HG03064 (cell line): ENCODE data around the gene GATA5.

Experiments
- ATAC-seq: cut with Tn5 transposase; IDR thresholded peaks from one replicate; pipeline ENCODE4 v1.9.1; 2021; ENCODE audit warnings: low read depth; ENCODE audit not compliant: unreplicated experiment

The GATA5 gene

GRCh38 chr20:62458275-62459251 is 17.2 kb downstream of the GATA5 start:
- ATAC-seq, result no peak

DNA sequence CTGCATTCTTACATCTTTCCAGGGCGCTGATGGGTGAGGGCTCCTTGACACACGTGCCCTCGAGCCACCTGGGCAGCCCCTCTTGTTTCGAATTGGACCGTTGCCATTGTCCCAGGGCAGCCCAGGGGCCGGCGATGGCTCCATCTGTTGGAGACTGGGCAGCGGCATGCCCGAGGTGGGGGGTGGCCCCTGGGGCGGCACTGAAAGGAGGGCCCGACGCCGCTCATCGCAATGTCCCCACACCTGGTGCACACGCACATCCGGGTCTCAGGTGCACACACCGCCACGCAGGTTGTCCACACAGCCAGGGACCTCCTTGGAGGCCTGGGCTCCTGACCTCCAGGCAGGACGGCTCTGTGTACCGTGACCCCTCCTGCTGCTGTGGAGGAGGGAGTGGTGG is 18.0 kb downstream of the GATA5 start:
- no peak for ATAC-seq

DNA sequence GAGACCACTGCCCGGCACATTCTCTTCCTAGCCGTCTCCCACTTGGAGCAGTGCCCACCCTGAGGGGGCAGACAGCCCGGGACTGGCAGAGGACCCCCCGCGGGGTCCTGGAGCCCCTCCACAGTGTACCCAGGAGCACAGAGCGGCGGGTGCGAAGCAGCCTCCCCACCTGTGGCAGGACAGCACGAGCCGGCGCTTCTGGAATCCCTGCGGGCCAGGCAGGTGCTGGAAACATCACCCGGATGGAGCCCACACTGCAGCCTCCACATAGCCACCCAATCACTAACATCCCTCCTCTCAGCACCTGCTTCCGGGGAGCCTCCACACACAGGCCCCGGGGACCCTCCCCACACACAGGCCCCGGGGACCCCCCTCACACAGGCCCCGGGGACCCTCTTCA is 18.7 kb downstream of the GATA5 start:
- ATAC-seq, result no peak

DNA sequence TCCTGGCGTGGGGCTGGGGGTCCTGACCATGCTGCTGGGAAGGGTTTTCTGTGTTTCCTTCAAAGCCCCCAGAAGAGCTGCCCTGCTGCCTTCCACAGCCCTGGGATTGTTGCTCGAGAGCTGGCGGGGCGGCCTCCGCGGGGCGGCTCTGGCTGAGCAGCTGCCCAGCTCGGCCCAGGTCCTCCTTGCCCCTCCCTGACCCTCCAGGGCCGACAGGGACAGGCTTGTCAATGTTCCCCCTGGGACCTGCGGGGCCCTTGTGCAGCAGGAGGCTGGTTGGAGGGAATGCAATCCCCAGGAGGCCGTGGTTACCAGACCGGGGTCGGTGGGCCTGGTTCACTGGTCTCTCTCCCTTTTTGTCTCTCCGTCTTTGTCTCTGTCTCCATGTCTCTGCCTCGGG is 19.9 kb downstream of the GATA5 start:
- ATAC-seq, result no peak

GRCh38 chr20:62454904-62455636 is 20.7 kb downstream of the GATA5 start:
- no peak for ATAC-seq

- ATAC-seq, result no peak
These were observed 22.5 kb downstream of the GATA5 start for GRCh38 chr20:62453186-62453808.

DNA sequence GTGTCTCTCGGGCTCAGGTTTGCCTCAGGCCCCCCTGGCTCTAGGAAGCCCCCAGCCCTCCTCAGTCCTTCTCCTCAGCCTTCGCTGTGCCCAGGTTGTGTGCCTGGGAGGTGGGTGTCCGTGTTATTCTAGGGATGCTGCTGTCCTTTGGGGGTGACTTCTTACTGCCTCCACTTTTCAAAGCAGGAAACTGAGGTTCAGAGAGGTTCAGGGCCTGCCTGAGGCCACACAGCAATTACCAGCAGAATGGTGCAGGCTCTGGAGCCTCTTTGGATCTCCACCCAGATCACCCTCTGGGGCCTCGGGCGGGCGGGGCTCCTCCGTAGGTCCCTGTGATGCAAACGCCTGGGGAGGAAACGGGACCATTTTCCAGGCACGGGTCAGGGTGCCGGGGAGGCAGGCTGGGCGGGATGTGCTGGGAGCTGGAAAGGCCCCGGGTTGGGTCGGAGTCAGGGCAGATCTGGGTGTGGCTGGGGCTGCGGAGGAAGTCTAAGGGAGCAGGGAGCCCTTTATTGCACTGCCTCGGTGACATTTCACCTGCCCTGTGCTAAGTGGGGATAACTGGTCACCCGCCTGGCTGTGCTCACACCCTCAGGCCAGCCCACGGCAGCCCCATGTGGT is 23.2 kb downstream of the GATA5 start:
- no peak for ATAC-seq

GRCh38 chr20:62451970-62452369 is 23.8 kb downstream of the GATA5 start:
- ATAC-seq, result no peak

DNA sequence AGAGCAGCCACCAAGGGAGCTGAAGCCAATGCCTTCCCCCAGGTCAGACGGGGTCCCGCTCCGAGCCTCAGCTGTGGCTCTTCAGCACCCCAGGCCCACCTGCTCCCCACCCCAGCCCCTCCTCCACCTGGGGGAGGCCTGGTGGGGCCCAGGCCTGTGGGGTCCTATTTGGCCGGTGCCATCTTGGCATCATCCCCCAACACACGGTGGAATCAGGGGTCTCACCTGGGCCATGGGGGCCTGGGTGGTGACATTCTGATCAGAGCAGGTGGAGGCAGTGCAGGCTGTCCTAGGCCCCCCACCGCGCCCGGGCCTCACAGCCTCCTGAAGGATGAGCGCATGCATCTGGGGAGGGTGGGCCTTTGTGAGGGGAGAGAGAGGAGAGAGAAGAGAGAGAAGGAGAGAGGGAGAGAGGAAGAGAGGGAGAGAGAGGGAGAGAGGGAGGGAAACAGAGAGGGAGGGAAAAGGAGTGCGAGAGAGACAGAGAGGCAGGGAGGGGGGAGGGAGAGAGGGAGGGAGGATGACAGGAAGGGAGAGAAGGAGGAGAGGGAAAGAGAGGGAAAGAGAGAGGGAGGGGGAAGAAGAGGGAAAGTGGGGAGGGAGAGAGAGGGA is 24.5 kb downstream of the GATA5 start:
- ATAC-seq, result no peak

GRCh38 chr20:62449951-62450691 is 25.7 kb downstream of the GATA5 start:
- ATAC-seq, result no peak

- no peak for ATAC-seq
These were observed 27.0 kb downstream of the GATA5 start for GRCh38 chr20:62448788-62449187.

DNA sequence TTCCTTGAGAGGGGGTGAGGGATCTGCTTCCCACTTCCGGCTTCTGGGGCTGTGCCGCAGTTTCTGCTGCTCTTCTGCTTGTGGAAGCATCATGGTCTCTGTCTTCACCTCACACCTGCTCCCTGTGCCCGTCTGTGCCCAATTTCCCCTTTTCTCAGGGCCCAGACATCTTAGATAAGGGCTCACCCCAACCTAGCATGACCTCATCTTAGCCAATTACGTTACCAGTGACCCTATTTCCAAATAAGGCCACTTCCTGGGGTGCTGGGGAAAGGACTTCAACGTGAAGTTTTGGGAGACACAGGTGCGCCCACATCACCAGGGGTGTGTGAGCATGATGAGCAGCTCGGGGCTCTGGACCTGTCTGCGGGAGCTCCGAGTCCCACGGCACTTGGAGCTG is 27.8 kb downstream of the GATA5 start:
- ATAC-seq, result no peak

GRCh38 chr20:62446888-62447869 is 28.6 kb downstream of the GATA5 start:
- no peak for ATAC-seq

GRCh38 chr20:62446481-62446880 is 29.3 kb downstream of the GATA5 start:
- ATAC-seq, result no peak

GRCh38 chr20:62445553-62446340 is 30.0 kb downstream of the GATA5 start:
- no peak for ATAC-seq

- no peak for ATAC-seq
These were observed 31.5 kb downstream of the GATA5 start for GRCh38 chr20:62444286-62444685.

DNA sequence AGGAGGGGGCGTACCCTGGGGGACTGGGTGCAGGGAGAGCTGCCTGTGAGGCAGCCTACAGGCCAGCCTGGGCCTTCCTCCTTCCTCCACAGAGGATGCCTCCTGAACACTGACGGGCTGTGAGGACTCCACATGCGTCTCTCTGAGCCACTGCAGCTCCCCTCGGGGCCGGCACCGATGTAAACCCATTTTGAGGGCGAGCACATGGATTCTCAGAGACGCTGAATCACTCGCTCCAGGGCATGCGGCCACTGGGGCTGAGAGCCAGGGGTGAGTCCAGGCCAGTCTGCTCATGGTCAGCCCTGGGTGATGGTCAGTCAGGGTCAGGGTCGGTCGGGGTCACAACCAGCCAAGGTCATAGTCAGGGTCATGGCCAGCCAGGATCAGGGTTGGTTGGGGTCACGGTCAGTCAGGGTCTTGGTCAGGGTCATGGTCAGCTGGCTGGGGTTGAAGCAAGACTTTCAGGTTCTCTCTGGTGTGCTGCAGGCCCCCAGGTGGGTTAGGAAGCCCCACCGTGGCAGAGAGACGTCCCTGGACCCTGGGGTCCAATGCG is 33.7 kb downstream of the GATA5 start:
- no peak for ATAC-seq
